Mammary epithelial cell (primary cell): ENCODE measurements around the gene HTATSF1.

Experiments used
- CTCF ChIP-seq, 2 donors: IDR thresholded peaks in 1 of 2; conservative IDR thresholded peaks in 1 of 2; 2 replicates each; pipeline ENCODE4 v1.5.1; 2011 to 2012; ENCODE audit warnings: inconsistent platforms in 2 of 2, low read length in 2 of 2, mild to moderate bottlenecking in 2 of 2, control low read depth in 1 of 2, low read depth in 1 of 2; ENCODE audit not compliant: insufficient read depth in 1 of 2; ENCODE audit errors: extremely low read depth in 1 of 2
- EZH2 ChIP-seq: IDR thresholded peaks from 2 replicates; pipeline ENCODE4 v1.6.1; 2012; ENCODE audit warnings: low read length, inconsistent platforms, borderline replicate concordance

DNA sequence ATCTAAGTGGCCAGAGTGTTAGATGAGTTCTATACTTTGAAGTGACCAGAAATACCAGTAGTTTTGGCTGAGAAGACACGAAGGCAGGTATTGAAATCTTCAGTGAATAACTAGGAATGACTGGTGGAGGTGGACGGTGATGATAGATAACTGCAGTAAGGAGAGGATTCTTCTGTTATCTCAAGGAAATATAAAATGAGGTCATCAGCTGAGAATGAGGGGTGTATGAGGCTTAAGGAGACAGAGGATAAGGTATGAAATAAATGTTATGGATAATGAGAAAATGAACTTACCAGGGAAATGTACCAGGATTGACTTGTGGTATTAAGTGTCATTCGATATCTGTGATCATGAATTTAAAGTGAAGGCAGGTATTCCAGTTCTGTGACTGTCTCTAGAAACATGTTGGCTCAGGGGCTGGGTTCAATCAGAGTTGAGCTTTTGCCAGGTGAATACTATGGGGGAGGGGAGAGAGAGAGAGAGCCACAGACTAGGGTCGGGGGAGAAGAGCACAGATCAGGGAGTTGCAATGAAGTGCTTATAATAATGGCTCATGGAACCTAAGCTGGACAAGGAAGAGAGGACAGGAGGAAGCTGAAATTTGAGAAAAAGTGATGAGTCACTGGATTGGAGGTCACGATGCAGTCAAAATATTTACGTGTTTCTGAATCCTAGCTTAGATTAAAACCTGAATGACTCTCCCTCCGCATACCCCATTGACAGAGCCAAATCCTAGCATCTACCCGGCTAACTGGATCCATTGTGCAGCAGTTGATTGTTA is 47.2 kb upstream of the HTATSF1 start:
- TF ChIP-seq CTCF (conservative IDR thresholded peaks at IDR 0.05 in 1 of 2, IDR thresholded peaks at IDR 0.05 in 1 of 2; ENCODE audit: extremely low read depth in 1 of 2, insufficient read depth in 1 of 2, low read depth in 1 of 2, low read length in 2 of 2) (no peak), EZH2 (no peak)
